Gastrocnemius medialis (tissue), 4 donors: ENCODE measurements around the gene SLC9A7.

Source experiments
- CTCF ChIP-seq, 5 experiments: fragments of 450-650 bp in 3 of 5; fragments of 200-600 bp in 2 of 5; sonication (generic) in 2 of 5; IDR thresholded peaks in 4 of 5; conservative IDR thresholded peaks in 1 of 5; 1 replicate in 4 of 5; 2 replicates in 1 of 5; pipeline ENCODE4 v1.5.1; 2016 to 2019; ENCODE audit warnings: antibody characterized with exemption in 5 of 5, mild to moderate bottlenecking in 3 of 5, moderate library complexity in 3 of 5
- POLR2A ChIP-seq, 2 donors: fragments of 450-650 bp; IDR thresholded peaks; one replicate each; pipeline ENCODE4 v1.6.1; 2017; ENCODE audit warnings: antibody characterized with exemption in 2 of 2, mild to moderate bottlenecking in 2 of 2, moderate library complexity in 2 of 2

- TF ChIP-seq CTCF (IDR thresholded peaks at IDR 0.05 in 4 of 5, conservative IDR thresholded peaks at IDR 0.05 in 1 of 5) (no peak), POLR2A (IDR thresholded peaks at IDR 0.05) (no peak)
Measured at GRCh38 chrX:46637938-46638337, 121.0 kb downstream of the SLC9A7 start.
